Stimulated activated CD4-positive, alpha-beta T cell treated with anti-CD3 and anti-CD28 coated beads, Interleukin-2, amount 100 ng/mL, for 48 hours (primary cell): ENCODE measurements around the gene SLC12A8.

ENCODE experiments used
- DNase-seq, 2 donors: peaks; one replicate each; pipeline ENCODE4 v3.0.0-alpha.2; 2020

Gene SLC12A8

DNA sequence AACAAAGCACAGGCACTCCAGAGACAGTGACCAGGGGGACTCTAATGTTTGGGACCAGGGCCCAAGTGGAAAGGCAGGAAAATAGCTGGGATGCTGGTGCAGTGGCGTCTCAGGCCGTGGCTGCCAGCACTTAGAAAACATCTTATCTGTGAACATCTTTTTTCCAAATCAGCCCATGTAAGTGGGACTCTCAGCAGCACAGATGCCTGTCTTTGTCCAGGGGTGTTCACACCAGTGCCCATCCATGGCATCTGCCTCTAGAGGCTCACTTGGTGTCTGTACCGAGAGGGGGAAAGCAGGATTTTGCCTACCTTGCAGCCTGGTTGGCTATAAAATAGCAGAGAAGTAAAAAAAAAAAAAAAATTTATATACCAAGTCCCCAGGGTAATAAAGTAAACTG, 26.7 kb downstream of the SLC12A8 start:
- DNase-seq = no peak

DNA sequence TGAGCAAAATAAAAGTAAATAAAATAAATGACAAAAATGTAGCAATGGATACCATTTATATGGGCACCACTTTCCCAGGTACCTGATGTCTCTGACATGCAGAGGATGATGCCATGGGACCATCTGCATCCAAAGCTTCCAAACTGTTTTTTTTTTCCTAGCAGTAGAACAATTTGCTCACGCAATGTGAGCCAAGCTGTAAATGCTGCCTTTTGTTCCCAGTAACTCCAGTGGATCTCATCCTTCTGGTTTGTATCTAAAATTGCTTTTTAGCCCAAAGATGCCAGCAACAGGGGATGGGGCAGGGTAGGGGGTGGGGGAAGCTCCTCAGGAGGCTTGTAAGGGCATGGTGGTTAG, 32.7 kb downstream of the SLC12A8 start:
- no peak for DNase-seq

DNA sequence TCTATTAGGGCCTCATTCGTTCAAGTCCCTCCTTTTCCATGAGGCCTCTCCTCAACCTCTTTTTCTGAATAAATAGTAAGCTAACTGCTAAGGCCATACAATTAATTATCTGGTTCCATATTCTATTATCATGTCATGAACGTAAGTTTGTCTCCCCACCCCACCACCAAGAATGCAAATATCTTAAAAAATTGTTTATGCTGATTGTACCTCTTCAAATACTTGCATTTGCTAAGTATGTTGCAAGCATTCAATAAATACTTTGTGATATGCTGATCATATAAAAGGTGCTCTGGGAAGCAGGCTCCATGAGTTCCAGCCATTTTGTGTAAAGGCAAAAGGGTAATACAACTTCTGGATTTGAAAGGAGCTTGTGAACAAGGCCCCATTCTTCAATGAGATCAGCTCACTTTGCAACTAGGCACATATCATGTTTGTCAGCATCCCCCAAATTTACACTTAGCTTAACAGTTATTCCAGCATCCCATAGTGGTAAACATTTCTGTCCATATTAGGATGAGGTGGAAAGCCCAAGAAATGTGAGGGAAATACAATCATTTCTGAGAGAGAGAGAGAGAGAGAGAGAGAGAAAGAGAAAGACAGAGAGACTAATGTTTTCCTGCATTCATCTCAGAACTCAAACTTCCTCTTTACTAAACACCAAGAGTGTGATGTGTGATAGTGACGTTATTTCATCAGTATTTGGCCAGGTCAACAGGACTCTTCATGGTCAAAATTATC, 33.2 kb downstream of the SLC12A8 start:
- no peak for DNase-seq

DNA sequence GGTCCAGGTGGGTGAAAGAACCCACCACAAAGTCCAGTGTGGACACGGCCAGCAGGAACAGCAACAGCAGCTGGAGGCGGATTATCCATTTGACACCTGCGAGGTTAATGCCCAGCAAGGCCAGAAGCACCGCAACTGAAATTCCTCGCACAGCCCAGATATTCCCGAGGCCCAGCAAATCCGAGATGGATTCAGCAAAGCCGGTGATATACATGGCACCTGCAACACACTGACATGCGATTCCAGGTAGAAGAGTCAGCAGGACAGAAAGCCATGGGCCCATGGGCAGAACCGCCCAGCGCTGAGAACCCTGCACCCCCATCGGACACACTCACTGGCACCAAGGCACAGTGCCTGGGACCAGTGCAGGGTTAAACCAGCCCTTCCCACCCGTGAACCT, 34.8 kb downstream of the SLC12A8 start:
- DNase-seq = no peak

DNA sequence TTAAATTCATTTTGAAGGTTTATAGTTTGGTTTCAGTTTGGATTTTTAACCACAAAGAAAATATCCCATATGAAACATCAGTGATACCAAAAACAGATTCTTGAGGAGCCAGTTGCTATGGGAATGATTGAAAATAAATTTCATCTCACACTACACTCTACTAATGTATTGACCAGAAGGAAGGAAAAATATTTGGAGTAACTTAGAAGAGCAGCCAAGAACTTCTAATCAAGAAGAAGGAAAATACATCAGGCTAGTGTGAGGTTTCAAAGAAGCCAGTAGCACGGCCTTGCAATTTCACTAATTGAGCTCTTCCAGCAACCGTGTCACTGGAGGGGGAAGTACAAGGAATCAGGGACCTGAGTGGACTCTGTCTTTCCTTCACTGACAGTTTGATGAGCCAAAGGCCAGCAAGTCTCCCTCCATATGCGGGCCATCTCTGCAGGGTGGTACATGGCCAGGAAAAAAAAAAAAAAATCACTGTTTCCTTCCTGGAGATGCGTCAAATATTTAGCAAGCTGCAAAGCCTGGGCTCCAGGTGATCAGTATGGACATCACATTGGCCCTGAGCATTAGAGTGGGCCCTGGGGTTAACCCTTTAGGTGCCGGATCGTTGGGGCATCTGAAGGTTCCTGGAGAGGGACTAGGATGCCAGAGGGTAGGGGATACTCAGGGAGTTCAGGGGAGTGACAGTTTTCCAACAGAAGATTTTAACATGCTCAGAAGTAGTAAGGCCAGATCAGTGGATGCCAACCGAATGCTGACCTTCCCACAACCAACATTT, 37.1 kb downstream of the SLC12A8 start:
- DNase-seq = no peak

DNA sequence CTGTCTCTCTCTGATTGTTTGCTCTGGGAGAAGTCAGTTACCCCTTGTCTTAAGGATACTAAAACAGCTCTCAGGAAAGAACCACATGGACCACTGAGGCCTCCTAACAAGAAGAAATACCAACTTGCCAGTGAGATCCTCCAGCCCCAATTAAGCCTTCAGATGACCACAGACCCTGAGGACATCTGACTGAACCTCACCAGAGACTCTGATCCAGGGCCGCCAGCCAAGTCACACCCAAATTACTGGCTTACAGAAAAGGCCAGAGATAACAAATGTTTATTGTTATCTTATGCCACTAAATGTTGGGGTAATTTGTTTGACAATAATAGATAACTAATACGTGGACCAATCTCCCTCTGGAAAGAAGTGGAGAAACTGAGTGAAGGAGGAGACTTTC, 40.2 kb downstream of the SLC12A8 start:
- DNase-seq = no peak

DNA sequence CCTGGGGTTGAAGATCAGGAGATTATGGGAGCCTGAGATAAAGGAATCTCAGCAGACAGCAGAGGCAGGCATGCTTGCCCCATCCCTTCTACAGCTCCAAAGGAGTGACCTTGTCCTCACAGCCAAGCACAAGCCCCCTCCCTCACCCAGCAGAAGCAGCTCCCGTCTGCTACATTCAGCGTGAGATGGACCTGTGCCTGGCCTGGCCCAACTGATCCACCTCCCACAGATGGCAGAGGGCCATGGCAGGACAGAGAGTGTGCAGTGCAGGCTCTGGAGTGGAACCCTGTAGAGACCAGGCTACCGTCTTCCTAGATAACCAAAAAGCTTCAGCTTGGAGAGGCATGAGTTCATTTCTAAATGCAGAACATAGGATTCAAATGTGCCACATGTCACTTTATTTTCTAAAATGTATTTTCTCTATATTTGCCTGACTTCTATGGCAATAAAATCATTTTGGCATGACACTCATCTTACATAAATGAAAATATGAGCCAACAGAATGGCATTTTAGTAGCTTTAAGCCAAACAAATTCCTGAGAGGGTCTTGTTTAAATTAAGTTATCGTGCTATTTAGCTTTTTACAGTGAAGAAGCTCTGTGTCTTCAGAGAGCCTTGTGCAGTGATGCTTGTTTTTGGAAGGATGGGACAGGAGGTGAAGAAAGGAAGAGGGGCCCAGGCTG, 43.7 kb downstream of the SLC12A8 start:
- DNase-seq = no peak

DNA sequence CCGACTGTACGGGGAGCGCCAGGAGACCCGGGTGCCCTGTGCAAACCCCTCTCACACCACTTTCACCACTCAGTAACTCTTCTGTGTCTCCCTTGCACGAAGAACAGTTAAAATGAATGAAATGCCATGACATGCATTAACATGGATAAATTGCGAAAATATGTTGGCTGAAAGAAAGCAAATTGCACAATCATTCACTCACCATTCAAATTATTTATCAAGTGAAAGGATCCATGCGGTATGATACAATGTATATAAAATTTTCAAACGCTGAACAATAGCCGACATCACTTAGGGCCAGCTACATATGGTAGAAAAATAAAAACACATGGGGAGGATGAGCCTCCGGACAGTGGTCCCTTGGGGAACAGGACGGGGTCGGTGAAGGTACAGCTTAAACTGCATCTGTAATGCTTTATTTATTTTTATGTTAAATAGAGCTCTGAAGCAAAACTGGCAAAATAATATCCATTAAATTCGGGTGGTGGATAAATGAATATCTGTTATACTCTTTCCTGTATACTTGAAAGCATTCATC, 45.9 kb downstream of the SLC12A8 start:
- no peak for DNase-seq

DNA sequence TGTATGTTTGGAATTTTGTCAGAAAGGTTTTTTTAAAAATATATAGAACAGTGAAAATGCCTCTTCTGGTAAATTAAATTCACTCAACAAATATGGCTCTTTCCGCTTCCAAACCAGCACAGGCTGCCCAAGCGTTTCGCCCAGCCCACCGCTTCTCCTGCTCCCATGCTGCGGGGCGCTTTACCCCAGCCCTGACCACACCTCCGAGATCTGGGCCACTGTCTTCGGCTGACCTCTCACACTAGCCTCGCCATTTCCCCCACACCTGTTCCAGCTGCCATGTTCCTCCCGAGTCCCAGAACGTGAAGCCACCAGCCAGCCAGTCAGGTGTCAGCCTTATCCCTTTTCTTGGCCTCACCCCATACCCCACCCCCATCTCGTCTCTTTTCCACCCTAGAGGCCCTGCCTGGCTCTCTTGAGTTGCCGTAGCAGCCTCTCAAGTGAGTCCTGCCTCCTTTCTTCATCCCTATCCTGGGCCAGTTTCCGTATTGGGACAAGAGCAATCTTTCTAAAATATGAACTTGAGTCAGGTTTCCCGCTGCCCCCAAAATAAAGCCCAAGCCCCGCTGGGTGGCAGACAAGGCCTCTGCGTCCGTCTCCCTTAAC, 46.5 kb downstream of the SLC12A8 start:
- no peak for DNase-seq

DNA sequence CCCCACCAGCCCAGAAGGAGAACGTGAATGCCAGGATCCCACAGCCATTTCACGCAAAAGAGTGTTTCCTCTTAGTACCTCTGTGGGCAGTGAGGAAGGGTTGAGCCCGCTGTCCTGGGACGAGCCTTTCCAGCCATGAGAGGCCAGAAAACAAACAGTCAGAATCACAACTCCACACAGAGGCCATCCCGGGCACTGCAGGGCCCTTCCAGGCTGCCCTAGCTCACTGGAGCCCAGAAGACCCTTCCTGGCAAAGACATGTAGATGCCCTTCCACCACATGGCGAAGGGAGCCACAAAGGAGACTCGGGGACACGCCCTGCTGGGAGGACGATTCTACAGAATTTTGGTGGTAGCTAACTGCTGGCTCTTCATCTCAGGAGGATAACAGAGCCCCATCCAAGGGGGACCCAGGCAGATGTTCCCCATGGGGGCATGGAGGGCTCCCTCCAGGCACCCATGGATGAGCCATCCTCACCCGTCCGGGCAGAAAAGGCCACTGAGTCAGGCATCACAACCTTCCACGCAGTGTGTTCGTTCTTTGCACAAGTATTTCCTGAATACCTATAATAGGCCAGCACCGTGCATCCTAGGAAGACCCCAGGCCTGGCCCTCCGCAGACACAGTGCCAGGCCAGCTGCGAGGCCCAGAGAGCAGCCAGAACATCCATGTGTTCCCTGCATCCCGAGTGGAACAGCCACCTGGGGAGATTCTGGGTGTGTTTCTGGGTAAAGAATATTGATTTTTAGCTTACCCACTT, 47.2 kb downstream of the SLC12A8 start:
- no peak for DNase-seq

DNA sequence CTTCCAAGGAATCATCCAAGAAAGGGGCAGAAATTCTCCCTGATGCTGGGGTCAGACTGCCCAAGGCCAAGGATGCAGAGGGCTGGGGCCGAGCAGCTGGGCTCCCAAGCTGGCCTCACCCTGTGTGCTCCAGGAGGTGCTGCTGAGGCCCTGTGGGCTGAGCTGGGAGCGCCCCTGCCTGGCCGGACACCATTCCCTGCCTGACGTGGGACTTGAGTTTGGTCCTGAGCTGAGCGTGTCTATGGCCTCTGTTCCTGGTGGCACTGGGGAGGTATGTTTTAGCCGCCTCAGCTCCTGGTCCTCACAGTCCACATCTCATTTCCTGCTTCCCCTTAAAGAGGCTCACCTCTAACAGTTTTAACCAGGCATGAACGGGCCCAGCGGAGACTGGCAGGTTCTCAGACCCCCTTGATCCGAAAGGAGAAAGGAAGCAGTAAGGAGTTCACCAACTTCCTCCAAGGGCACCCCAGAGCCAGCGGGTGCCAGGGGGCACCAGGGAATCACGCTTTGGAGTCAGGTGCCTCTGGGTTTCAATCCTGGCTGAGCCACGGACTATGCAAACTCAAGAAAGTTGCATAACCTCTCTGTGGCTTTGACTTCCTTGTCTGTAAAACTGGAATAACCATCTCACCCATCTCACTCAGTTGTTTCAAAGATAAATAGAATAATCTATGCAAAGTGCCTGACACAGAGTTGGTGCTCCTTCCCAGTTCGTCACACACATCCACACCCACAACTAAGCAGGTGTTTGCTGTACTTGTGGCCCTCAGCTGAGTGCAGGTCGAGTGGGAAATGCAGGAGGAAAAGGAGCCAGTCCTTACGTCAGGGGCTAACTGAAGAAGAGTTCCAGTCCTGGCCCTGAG, 48.6 kb downstream of the SLC12A8 start:
- no peak for DNase-seq

DNA sequence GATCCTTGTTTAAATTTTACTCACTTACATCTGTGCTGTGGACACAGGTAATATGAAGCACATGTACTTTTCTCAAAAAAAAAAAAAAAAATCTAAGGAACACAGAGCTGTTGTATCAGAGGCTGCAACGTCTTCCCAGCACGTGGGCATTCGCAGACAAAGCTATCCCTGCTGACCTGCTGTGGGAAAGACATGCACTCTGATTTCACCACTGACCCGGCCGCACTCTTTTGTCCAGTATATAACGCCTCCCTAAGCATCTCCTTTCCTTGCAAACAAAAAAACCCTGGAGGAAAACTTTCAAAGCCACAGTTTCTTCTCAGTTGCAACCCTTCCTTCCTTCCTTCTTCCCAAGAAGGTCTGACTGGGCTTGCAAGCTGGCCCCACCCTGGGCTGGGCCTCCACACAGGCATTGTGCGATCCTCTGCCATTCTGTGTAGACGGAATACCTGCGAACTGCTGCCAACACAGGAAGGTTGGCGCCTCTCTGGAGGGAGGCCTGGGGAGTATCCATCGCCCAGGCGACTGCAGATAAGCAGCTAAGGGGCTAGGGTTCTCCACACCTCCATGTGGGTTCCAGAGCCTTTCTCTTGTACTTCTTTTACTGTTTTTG, 50.8 kb downstream of the SLC12A8 start:
- DNase-seq = no peak

DNA sequence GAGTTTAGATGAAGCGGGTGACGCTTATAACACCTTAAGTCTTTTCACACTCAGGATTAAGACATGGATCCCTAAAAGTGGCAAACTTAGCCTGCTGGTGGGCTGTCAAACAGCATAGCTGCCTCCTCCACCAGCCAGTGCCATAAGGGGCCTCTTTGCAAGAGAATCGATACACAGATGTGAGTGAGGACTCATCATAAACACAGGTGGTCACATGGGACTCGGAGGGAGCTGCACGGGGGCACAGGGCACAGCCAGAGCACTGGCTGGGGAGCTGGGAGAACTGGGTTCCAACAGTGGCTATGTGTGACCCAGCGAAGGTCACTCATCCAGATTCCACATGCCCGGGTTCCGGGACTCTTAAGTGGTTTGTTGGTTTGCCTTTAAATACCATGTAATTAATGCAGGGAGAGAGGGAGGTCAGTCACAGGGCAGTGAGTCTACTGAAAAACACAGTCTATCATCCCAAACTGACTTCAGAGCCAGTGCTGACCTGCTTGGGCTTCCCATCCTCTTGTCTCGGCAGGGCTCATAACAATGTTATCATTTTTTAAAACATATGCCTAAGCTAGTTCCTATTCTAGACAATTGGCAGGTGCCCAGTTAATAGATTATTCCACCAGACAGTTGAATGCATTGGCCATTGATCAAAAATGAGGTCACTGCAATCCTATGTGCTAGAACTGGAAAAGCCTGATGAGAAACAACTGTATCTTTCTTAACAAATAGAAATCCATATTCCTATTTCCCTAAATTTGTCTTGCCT, 51.8 kb downstream of the SLC12A8 start:
- DNase-seq = no peak

DNA sequence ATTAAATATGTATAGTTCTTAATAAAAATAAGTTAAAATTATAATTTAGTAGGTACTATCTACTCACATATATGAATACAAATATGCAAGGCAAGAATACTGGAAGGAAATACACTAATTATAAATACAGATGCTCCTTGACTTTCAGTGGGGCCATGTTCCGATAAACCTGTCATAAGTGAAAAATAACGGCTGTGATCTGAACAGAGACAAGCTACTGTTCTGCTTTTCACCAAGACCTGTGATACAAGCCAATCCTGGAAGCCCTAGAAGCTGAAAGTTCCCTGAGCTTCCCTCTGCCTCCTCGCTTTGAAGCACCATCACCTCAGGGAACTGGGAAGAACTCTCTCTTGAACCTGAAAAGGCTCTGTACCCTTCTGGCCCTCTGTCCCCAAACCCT, 55.4 kb downstream of the SLC12A8 start:
- DNase-seq = no peak

DNA sequence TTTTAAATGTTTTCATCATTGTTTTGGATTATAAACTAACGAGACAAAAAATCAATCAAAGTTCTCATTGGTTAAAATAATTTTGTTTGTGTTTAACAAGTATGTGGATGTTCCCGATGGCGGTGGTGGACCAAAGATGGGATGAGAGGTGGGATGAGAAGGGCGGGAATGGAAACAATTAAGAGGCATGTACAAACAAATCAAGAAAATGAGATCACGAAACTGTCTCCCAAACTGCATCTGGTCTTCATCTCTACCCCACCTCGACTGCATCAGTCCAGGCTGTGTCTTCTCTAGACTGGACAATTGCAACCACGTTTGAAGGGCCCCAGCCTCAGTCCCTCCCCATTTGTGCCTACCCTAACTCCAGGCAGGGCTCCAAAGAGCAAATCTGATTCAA, 56.1 kb downstream of the SLC12A8 start:
- no peak for DNase-seq

DNA sequence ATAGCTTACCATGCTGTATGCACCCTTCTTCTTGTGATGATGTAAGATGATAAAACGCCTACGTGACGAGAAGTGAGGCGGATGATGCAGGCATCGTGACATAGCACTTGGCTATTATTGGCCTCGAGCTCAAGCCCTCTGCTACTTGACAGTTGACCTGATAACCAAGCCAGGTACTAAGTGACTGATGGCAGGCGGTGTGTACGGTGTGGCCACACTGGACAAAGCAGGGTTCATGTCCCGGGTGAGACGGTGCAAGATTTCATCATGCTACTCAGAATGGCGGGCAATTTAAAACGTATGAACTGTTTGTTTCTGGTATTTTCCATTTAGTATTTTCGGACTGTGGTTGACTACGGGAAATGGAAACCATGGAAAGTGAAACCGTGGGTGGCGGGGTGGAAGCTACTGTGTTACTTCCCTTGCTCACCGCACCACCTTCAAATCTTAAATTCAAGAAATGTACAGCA, 57.7 kb downstream of the SLC12A8 start:
- peak in 1 of 2 donors; percentile 23 for DNase-seq

DNA sequence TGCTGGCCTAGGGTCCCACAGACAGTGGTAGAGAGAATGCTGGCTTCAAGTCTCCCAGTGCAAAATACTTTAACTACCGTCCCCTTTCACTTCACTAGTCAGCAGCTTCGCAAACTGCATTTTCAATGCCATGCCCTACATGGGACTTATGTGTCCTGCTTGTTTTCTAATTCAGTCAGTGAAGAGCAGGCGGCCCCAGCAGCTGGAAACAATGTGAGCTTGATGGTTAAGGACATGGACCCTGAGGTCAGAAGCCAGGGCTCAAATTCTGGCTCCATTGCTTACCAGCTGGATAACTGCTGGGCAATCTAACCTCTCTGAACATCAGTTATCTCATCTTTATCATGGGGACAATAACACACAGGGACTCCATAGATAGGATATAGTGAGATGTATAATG, 58.4 kb downstream of the SLC12A8 start:
- no peak for DNase-seq

DNA sequence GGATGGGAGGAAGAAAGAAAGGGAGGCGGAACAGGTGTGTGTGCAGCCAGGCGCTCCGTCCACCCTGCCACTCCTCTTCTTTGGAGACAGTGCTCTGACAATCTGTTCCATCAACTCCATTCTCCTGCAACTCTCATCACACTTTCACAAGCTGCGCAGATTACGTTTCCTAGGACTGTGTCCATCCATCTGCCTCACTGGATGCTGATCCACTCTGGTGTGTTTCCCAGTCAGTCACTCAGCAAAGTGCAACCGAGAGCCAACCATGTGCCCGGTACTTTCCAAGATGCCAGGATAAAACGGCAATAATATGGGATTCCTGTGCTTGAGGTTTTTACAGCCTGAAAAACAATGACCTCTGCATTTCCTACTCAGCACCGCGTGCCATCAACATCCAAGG, 59.6 kb downstream of the SLC12A8 start:
- no peak for DNase-seq

DNA sequence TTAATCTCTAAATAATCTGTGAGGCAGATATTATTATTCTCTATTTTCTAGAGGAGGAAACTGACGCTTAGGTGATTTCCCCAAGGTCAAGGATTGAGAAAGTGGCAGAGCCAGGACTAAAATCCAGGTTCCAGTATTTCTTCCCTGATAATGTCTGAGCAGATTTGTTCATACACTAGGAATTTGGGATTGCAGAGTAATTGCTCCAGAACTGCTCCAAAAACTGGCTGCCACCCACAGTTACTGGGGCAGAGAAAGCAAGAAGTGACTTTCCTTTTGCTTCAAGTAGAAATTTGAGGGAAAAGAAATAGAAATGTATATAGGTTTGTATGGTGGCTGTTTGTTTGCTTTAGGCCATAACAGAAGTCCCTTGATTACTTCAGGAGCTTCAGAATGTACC, 60.6 kb downstream of the SLC12A8 start:
- DNase-seq = no peak

DNA sequence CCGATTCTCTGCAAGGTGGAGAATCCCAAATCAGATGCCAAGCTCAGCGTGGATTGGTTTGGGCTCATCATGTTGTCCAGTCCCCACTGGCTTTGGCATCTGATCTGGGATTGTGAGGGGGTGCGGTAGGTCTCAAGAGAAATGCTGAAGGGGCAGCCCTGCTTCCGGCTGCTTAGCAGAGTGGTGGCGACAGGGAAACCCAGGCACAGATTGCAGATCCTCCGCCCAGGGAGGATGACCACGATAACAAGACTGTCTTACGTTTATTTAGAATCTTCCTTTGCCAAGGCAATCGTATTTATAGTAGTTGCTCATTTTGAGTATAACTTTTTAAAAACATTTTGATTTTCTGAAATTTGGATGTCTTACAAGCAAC, 61.1 kb downstream of the SLC12A8 start:
- no peak for DNase-seq
